Esophagus muscularis mucosa (tissue), 4 donors: ENCODE measurements around the gene RNASE12.

Experiments
- CTCF ChIP-seq, 3 experiments: fragments of 200-600 bp in 2 of 3; fragments of 450-650 bp in 1 of 3; sonication (generic) in 2 of 3; IDR thresholded peaks; one replicate each; pipeline ENCODE4 v1.5.1; 2017 to 2019; ENCODE audit warnings: antibody characterized with exemption in 3 of 3, mild to moderate bottlenecking in 2 of 3, moderate library complexity in 1 of 3
- EP300 ChIP-seq: sonication (generic); formaldehyde crosslinking; IDR thresholded peaks from one replicate; pipeline ENCODE4 v1.6.1; 2017; ENCODE audit warnings: antibody characterized with exemption
- POLR2AphosphoS5 ChIP-seq, 2 donors: sonication (generic); formaldehyde crosslinking; IDR thresholded peaks; one replicate each; pipeline ENCODE4 v1.6.1; 2017; ENCODE audit warnings: antibody characterized with exemption in 2 of 2

GRCh38 chr14:20592574-20592973, 1.4 kb upstream of the RNASE12 start:
- TF ChIP-seq EP300 = no peak
- no peak for TF ChIP-seq POLR2AphosphoS5 (IDR thresholded peaks at IDR 0.05)
- TF ChIP-seq CTCF (IDR thresholded peaks at IDR 0.05) = no peak
